Mucosa of stomach (tissue), 1 donor: Measurements from ENCODE around the gene AUTS2.
"Not testable (repeated sequence)": the region's sequence is repeated elsewhere in the genome, so short reads cannot be mapped to it uniquely, and the experiment has no call there.

ENCODE experiments used
- H3K27me3 ChIP-seq: one replicate; pipeline ENCODE4 v1.7.0; 2013; ENCODE audit warnings: mild to moderate bottlenecking, low read length; ENCODE audit not compliant: control insufficient read depth, insufficient read depth
- H3K36me3 ChIP-seq: one replicate; pipeline ENCODE4 v1.7.0; 2013; ENCODE audit warnings: low read length; ENCODE audit not compliant: control insufficient read depth, insufficient read depth
- H3K4me1 ChIP-seq: one replicate; pipeline ENCODE4 v1.7.0; 2013; ENCODE audit warnings: mild to moderate bottlenecking, low read length; ENCODE audit not compliant: control insufficient read depth, insufficient read depth
- H3K4me3 ChIP-seq: one replicate; pipeline ENCODE4 v1.7.0; 2013; ENCODE audit warnings: low read length
- H3K9ac ChIP-seq: one replicate; pipeline ENCODE4 v1.7.0; 2013; ENCODE audit warnings: mild to moderate bottlenecking, low read length, moderate library complexity
- H3K9me3 ChIP-seq: one replicate; pipeline ENCODE4 v1.7.0; 2013; ENCODE audit warnings: mild to moderate bottlenecking, low read length, moderate library complexity; ENCODE audit not compliant: control insufficient read depth
- donor health status: Pancreatic carcinoma.

AUTS2 gene

GRCh38 chr7:70641882-70642281, 1043.6 kb downstream of the AUTS2 start:
- Histone ChIP-seq H3K27me3 (no peaks in the 10 kb centered on the region), H3K4me1 (no peaks in the 10 kb centered on the region), H3K9ac (no peak overlapping the region), H3K36me3 (no peaks in the 10 kb centered on the region), H3K9me3 (no peaks in the 10 kb centered on the region), H3K4me3 (no peak overlapping the region)

GRCh38 chr7:70645279-70645678, 1047.0 kb downstream of the AUTS2 start:
- H3K27me3 ChIP-seq: no peaks in the 10 kb centered on the region
- no peak overlapping the region for H3K9ac ChIP-seq
- H3K4me3 ChIP-seq: no peak overlapping the region
- no peaks in the 10 kb centered on the region for H3K36me3 ChIP-seq
- H3K9me3 ChIP-seq: no peaks in the 10 kb centered on the region
- H3K4me1 ChIP-seq: no peaks in the 10 kb centered on the region

GRCh38 chr7:70645876-70646351, 1047.6 kb downstream of the AUTS2 start:
- Histone ChIP-seq H3K9me3 (no peaks in the 10 kb centered on the region), H3K9ac (no peak overlapping the region), H3K4me3 (no peak overlapping the region), H3K36me3 (no peaks in the 10 kb centered on the region), H3K27me3 (no peaks in the 10 kb centered on the region), H3K4me1 (no peaks in the 10 kb centered on the region)

GRCh38 chr7:70646536-70647248, 1048.4 kb downstream of the AUTS2 start:
- Histone ChIP-seq H3K4me3 (no peak overlapping the region), H3K9me3 (no peaks in the 10 kb centered on the region), H3K27me3 (no peaks in the 10 kb centered on the region), H3K4me1 (no peaks in the 10 kb centered on the region), H3K36me3 (no peaks in the 10 kb centered on the region), H3K9ac (no peak overlapping the region)

- H3K9ac ChIP-seq: no peak overlapping the region
Observed at GRCh38 chr7:70647801-70648498, 1049.7 kb downstream of the AUTS2 start.

GRCh38 chr7:70648499-70648861, 1050.2 kb downstream of the AUTS2 start:
- not testable (repeated sequence) for H3K9me3 ChIP-seq, H3K9ac ChIP-seq, H3K4me3 ChIP-seq, H3K4me1 ChIP-seq, H3K36me3 ChIP-seq, H3K27me3 ChIP-seq

More at GRCh38 chr7:70647801-70648498, 1049.7 kb downstream of the AUTS2 start:
- Histone ChIP-seq H3K4me3 (no peak overlapping the region), H3K4me1 (no peaks in the 10 kb centered on the region), H3K36me3 (no peaks in the 10 kb centered on the region), H3K27me3 (no peaks in the 10 kb centered on the region), H3K9me3 (no peaks in the 10 kb centered on the region)

DNA sequence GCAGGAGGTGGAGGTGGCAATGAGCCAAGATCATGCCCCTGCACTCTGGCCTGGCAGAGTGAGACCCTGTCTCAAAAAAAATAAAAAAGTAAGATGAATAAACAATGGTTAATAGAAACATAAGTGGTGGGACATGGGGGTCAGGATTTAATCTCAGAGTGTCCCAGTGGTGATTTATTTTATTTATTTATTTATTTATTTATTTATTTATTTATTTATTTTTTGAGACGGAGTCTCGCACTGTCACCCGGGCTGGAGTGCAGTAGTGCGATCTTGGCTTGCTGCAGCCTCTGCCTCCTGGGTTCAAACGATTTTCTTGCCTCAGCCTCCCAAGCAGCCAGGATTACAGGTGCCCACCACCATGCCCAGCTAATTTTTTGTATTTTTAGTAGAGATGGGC, 1051.0 kb downstream of the AUTS2 start:
- Histone ChIP-seq H3K36me3 (no peaks in the 10 kb centered on the region), H3K4me1 (no peaks in the 10 kb centered on the region), H3K9me3 (no peaks in the 10 kb centered on the region), H3K27me3 (no peaks in the 10 kb centered on the region), H3K4me3 (no peak overlapping the region), H3K9ac (no peak overlapping the region)

DNA sequence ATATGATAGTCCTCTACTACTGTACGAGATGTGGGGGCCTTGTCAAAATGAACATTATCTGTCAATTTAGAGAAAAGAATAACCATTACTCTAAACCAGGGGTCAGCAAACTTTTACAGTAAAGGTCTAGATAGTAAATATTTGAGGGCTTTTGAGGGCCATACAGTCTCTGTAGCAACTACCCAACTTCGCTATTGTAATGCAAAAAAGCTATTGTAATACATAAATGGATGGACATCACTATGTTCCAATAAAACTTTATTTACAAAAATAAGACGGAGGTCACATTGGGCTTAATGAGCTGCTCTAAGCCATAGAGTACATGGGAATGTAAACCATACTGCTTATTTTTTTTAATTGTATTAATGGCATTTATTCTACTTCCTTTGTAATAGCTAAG, 1055.9 kb downstream of the AUTS2 start:
- H3K4me3 ChIP-seq: no peak overlapping the region
- H3K9me3 ChIP-seq: no peaks in the 10 kb centered on the region
- H3K36me3 ChIP-seq: no peaks in the 10 kb centered on the region
- no peak overlapping the region for H3K9ac ChIP-seq
- H3K27me3 ChIP-seq: no peaks in the 10 kb centered on the region
- H3K4me1 ChIP-seq: no peaks in the 10 kb centered on the region

DNA sequence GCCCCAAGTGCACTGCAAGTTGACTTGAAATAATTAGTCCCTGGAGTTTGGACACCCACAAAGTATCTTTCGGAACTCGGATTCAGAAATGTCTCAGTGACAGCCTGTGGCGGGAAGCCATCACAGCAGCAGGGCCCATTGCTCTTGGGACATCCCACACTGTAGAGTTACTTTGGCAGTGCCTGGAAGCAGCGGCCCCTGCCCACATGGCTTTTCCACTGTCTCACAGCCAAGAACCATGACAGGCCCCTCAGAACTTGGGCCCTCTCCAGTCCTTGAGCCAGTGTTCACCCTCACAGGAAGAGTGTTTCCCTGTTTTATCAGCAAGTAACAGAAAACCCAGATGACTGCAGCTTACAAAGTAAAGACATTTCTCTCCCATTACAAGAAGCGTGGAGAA, 1056.7 kb downstream of the AUTS2 start:
- no peak overlapping the region for H3K9ac ChIP-seq
- H3K4me1 ChIP-seq: no peaks in the 10 kb centered on the region
- H3K36me3 ChIP-seq: no peaks in the 10 kb centered on the region
- no peak overlapping the region for H3K4me3 ChIP-seq
- no peaks in the 10 kb centered on the region for H3K27me3 ChIP-seq
- no peaks in the 10 kb centered on the region for H3K9me3 ChIP-seq

- no peaks in the 10 kb centered on the region for H3K4me1 ChIP-seq
- H3K36me3 ChIP-seq: no peaks in the 10 kb centered on the region
- no peak overlapping the region for H3K9ac ChIP-seq
- no peaks in the 10 kb centered on the region for H3K27me3 ChIP-seq
- H3K4me3 ChIP-seq: no peak overlapping the region
- no peaks in the 10 kb centered on the region for H3K9me3 ChIP-seq
Observed at GRCh38 chr7:70655694-70656093, 1057.4 kb downstream of the AUTS2 start.

- Histone ChIP-seq H3K4me3 (no peak overlapping the region), H3K27me3 (no peaks in the 10 kb centered on the region), H3K9me3 (no peaks in the 10 kb centered on the region), H3K4me1 (no peaks in the 10 kb centered on the region), H3K9ac (no peak overlapping the region), H3K36me3 (no peaks in the 10 kb centered on the region)
Observed at GRCh38 chr7:70657571-70657970, 1059.3 kb downstream of the AUTS2 start.

DNA sequence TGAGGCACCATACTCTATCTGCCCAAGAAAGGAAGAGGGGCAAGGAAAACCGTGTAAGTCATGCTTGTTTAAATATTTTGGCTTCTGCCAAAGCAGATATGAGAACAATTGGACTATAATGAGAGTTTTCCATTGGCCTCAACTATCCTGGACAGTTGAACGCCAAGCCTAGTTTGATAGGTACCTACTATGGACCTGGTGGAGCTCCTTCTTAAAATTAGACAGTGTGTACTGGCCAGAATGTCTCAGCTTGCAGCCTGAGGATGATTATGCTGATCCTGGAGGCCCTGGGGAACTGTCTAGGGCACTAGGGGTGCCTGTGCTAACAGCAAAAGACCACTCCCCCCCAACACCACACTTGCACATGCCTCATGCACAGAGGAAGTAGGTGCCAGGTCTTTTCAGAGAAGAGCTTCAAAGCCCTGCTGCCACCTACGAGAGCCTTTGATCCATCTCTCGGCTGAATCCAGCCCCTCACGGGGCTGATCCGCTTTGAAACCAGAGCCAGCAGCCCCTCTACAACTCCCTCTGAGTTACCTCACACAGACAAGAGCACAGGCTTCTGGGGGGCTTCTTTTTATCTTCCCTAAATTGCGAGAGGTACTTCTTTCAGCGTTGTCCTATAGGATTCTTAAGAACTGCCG, 1059.8 kb downstream of the AUTS2 start:
- Histone ChIP-seq H3K9ac (no peak overlapping the region), H3K4me1 (no peaks in the 10 kb centered on the region), H3K27me3 (no peaks in the 10 kb centered on the region), H3K36me3 (no peaks in the 10 kb centered on the region), H3K4me3 (no peak overlapping the region), H3K9me3 (no peaks in the 10 kb centered on the region)
